ENCODE results near the gene ANGPTL1. TPM values are rescaled to one million over a fixed set of nuclear protein-coding genes. Genes with fewer than 3 reads are reported as not detected.

ANGPTL1 gene
- total RNA-seq, 4 donors from 2014 or later = 152 to 317 (median 184) TPM

DNA sequence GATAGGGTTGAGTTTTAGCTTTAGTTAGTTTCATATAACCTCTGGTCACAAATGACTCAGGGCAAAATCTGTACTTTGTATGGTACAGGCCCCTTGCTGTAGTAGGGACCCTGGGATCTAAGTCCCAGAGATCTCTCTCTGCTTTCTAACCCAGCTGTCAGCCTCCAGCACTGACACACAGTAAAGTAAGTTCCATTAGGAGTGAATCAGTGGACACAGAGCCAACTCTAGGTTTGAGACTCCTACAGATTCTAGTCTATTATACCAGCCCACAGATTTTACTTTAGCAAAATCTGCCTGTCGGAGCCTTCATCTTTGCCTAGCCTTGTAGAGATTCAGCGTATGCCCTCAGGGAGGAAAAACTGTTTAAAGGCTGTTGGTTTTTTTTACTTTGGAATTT, 52.5 kb downstream of the ANGPTL1 start:
- Histone ChIP-seq H3K27ac (no peak overlapping the region), H3K36me3 (no peaks in the 10 kb centered on the region), H3K4me3 (no peak overlapping the region), H3K27me3 (no peaks in the 10 kb centered on the region), H3K4me1 (no peaks in the 10 kb centered on the region), H3K9me3 (no peaks in the 10 kb centered on the region)
- ATAC-seq = no peak
- no peak for TF ChIP-seq POLR2A (IDR thresholded peaks at IDR 0.05)
- WGBS, 2 donors (ENCODE audit: low coverage in 1 of 2) = 79% methylated on average over 2 of the region's 2 CpGs; no CpG with 5 or more reads in 1 of the 2 donors

- Histone ChIP-seq H3K36me3 (peaks cover 0 to 3% of the 10 kb centered on the region in 2 donors), H3K4me3 (no peak overlapping the region), H3K27ac (no peak overlapping the region), H3K9me3 (no peaks in the 10 kb centered on the region), H3K27me3 (no peaks in the 10 kb centered on the region), H3K4me1 (no peaks in the 10 kb centered on the region)
- TF ChIP-seq EP300 (IDR thresholded peaks at IDR 0.05) (no peak), POLR2A (IDR thresholded peaks at IDR 0.05) (no peak), POLR2AphosphoS5 (IDR thresholded peaks at IDR 0.05) (no peak)
- TF ChIP-seq, protein P1, sequence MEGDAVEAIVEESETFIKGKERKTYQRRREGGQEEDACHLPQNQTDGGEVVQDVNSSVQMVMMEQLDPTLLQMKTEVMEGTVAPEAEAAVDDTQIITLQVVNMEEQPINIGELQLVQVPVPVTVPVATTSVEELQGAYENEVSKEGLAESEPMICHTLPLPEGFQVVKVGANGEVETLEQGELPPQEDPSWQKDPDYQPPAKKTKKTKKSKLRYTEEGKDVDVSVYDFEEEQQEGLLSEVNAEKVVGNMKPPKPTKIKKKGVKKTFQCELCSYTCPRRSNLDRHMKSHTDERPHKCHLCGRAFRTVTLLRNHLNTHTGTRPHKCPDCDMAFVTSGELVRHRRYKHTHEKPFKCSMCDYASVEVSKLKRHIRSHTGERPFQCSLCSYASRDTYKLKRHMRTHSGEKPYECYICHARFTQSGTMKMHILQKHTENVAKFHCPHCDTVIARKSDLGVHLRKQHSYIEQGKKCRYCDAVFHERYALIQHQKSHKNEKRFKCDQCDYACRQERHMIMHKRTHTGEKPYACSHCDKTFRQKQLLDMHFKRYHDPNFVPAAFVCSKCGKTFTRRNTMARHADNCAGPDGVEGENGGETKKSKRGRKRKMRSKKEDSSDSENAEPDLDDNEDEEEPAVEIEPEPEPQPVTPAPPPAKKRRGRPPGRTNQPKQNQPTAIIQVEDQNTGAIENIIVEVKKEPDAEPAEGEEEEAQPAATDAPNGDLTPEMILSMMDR (IDR thresholded peaks at IDR 0.05) = no peak
- no peak for ATAC-seq
Observed at GRCh38 chr1:178810585-178810984, 60.3 kb downstream of the ANGPTL1 start.

GRCh38 chr1:178808529-178808928, 62.3 kb downstream of the ANGPTL1 start:
- H3K4me1 ChIP-seq = no peaks in the 10 kb centered on the region
- no peak overlapping the region for H3K4me3 ChIP-seq
- H3K27ac ChIP-seq = no peak overlapping the region
- ATAC-seq = no peak
- peaks cover 0 to 3% of the 10 kb centered on the region in 2 donors for H3K36me3 ChIP-seq
- no peaks in the 10 kb centered on the region for H3K9me3 ChIP-seq
- H3K27me3 ChIP-seq = no peaks in the 10 kb centered on the region
- TF ChIP-seq, protein P1 (IDR thresholded peaks at IDR 0.05) = no peak
- no peak for TF ChIP-seq POLR2AphosphoS5 (IDR thresholded peaks at IDR 0.05)
- TF ChIP-seq EP300 (IDR thresholded peaks at IDR 0.05) = no peak
- TF ChIP-seq POLR2A (IDR thresholded peaks at IDR 0.05) = no peak
- 95 to 97% methylated on average over 3 of the region's 3 CpGs for WGBS, 2 donors (ENCODE audit: low coverage in 1 of 2)

GRCh38 chr1:178806665-178807300, 64.1 kb downstream of the ANGPTL1 start:
- peaks cover 0 to 3% of the 10 kb centered on the region in 2 donors for H3K36me3 ChIP-seq
- TF ChIP-seq POLR2A (IDR thresholded peaks at IDR 0.05) = no peak
- TF ChIP-seq POLR2AphosphoS5 (IDR thresholded peaks at IDR 0.05) = no peak
- TF ChIP-seq EP300 (IDR thresholded peaks at IDR 0.05) = no peak
- TF ChIP-seq, protein P1 (IDR thresholded peaks at IDR 0.05) = no peak
- no peaks in the 10 kb centered on the region for H3K27me3 ChIP-seq
- no peak overlapping the region for H3K27ac ChIP-seq
- no peak for ATAC-seq
- no peaks in the 10 kb centered on the region for H3K9me3 ChIP-seq
- 88 to 91% methylated on average over 9 of the region's 9 CpGs for WGBS, 2 donors (ENCODE audit: low coverage in 1 of 2)
- H3K4me1 ChIP-seq = no peaks in the 10 kb centered on the region
- no peak overlapping the region for H3K4me3 ChIP-seq

DNA sequence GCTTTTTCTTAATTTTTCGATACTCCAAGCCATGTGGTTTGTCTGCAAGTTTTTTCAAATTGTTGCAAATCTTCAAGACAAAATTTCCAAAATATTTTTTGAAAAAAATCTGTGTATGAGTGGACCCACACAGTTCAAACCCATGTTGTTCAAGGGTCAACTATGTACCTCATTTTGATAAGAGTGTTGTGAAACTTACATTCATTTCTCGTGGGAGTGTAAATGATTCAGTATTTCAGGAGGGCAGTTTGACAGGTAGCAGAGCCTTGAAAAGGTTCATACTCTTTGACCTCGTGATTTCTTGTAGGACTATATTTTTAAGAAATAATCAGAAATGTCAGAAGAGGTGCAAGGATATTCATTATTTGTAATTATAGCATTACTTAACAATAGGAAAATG, 68.0 kb downstream of the ANGPTL1 start:
- ATAC-seq = no peak
- TF ChIP-seq POLR2AphosphoS5 (IDR thresholded peaks at IDR 0.05) = no peak
- TF ChIP-seq POLR2A (IDR thresholded peaks at IDR 0.05) = no peak
- TF ChIP-seq, protein P1 (IDR thresholded peaks at IDR 0.05) = no peak
- no peak for TF ChIP-seq EP300 (IDR thresholded peaks at IDR 0.05)
- Histone ChIP-seq H3K27ac (no peak overlapping the region), H3K27me3 (no peaks in the 10 kb centered on the region), H3K36me3 (no peaks in the 10 kb centered on the region), H3K4me3 (no peak overlapping the region), H3K4me1 (no peaks in the 10 kb centered on the region), H3K9me3 (peaks cover 0 to 9% (median 0%) of the 10 kb centered on the region in 3 donors)
- 94 to 100% methylated on average over 3 of the region's 3 CpGs for WGBS, 2 donors (ENCODE audit: low coverage in 1 of 2)

Other genes with a start within 250 kb of the ANGPTL1 start
- 10 to 100 TPM; 12.0 to 17.7 (median 15.1) TPM for gene RALGPS2, start 145.8 kb downstream of the ANGPTL1 start, total RNA-seq
- gene FAM20B, start 154.8 kb upstream of the ANGPTL1 start, total RNA-seq = 10 to 100 TPM; 58.8 to 78.3 (median 76.5) TPM
- 10 to 100 TPM; 17.8 to 40.5 (median 31.4) TPM for gene TOR3A, start 211.0 kb upstream of the ANGPTL1 start, total RNA-seq